Suprapubic skin (tissue), 3 donors: Measurements from ENCODE around the gene KNCN.

Source experiments
- EP300 ChIP-seq: sonication (generic); formaldehyde crosslinking; IDR thresholded peaks from one replicate; pipeline ENCODE4 v1.6.1; 2017; ENCODE audit warnings: antibody characterized with exemption
- POLR2A ChIP-seq, 2 donors: fragments of 450-650 bp; IDR thresholded peaks; one replicate each; pipeline ENCODE4 v1.6.1; 2017; ENCODE audit warnings: antibody characterized with exemption in 2 of 2, mild to moderate bottlenecking in 2 of 2, moderate library complexity in 2 of 2
- TF ChIP-seq, protein P1 (sequence below), 2 donors: fragments of 200-600 bp in 1 of 2; fragments of 450-650 bp in 1 of 2; sonication (generic) in 1 of 2; IDR thresholded peaks; one replicate each; pipeline ENCODE4 v1.5.1; 2016 to 2019; ENCODE audit warnings: antibody characterized with exemption in 2 of 2, mild to moderate bottlenecking in 1 of 2, moderate library complexity in 1 of 2

DNA sequence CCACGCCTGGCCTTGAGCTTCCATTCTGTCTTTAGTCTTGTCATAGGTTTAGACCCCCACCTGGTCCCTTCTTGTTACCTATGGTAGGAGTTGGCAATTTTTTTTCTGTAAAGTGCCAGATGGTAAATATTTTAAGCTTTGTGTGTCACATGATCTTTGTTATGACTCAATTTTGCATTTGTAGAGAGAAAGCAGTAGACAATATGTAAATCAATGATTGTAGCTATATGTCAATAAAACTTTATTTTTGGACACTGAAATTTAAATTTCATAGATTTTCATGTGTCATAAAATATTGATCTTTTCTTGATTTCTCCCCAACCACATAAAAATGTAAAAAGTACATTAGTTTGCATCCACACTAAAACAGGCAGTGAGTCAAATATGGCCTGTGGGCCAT is 44.6 kb upstream of the KNCN start:
- no peak for TF ChIP-seq EP300
- TF ChIP-seq, protein P1, sequence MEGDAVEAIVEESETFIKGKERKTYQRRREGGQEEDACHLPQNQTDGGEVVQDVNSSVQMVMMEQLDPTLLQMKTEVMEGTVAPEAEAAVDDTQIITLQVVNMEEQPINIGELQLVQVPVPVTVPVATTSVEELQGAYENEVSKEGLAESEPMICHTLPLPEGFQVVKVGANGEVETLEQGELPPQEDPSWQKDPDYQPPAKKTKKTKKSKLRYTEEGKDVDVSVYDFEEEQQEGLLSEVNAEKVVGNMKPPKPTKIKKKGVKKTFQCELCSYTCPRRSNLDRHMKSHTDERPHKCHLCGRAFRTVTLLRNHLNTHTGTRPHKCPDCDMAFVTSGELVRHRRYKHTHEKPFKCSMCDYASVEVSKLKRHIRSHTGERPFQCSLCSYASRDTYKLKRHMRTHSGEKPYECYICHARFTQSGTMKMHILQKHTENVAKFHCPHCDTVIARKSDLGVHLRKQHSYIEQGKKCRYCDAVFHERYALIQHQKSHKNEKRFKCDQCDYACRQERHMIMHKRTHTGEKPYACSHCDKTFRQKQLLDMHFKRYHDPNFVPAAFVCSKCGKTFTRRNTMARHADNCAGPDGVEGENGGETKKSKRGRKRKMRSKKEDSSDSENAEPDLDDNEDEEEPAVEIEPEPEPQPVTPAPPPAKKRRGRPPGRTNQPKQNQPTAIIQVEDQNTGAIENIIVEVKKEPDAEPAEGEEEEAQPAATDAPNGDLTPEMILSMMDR (IDR thresholded peaks at IDR 0.05) = no peak
- TF ChIP-seq POLR2A (IDR thresholded peaks at IDR 0.05) = no peak
